Keratinocyte (primary cell): ENCODE results near the gene WNK2. TPM values are rescaled to one million over a fixed set of nuclear protein-coding genes. Genes with fewer than 3 reads are reported as not detected.
"Not testable (repeated sequence)": the region's sequence is repeated elsewhere in the genome, so short reads cannot be mapped to it uniquely, and the experiment has no call there.

Experiments
- DNase-seq: peaks from one replicate; pipeline ENCODE4 v3.0.0-alpha.2; 2011; ENCODE audit warnings: low read depth, missing footprints, low spot score
- FAIRE-seq: peaks from 2 replicates; lab custom pipeline; 2011; peaks lifted over from hg19 to GRCh38; lab: Jason Lieb, UNC
- H2AFZ ChIP-seq: 2 replicates; pipeline ENCODE4 v1.6.0; 2012; ENCODE audit warnings: low read length, control low read depth, inconsistent platforms; ENCODE audit not compliant: control insufficient read depth
- H3K27ac ChIP-seq: 2 replicates; pipeline ENCODE4 v1.5.1; 2011; ENCODE audit warnings: low read length; ENCODE audit not compliant: control insufficient read depth, insufficient read depth
- H3K27me3 ChIP-seq: 3 replicates; pipeline ENCODE4 v1.6.0; 2011; ENCODE audit warnings: low read length; ENCODE audit not compliant: control insufficient read depth, insufficient read depth; ENCODE audit errors: extremely low read depth
- H3K36me3 ChIP-seq, 2 experiments: 2 replicates in 1 of 2; 3 replicates in 1 of 2; pipeline ENCODE4 v1.5.1; 2011; ENCODE audit warnings: low read length in 2 of 2, mild to moderate bottlenecking in 1 of 2; ENCODE audit not compliant: control insufficient read depth in 2 of 2, insufficient read depth in 2 of 2; ENCODE audit errors: extremely low read depth in 1 of 2
- H3K4me1 ChIP-seq: 3 replicates; pipeline ENCODE4 v1.5.1; 2011; ENCODE audit warnings: low read length; ENCODE audit not compliant: control insufficient read depth, insufficient read depth; ENCODE audit errors: extremely low read depth
- H3K4me2 ChIP-seq: 3 replicates; pipeline ENCODE4 v1.6.0; 2011; ENCODE audit warnings: low read depth, low read length; ENCODE audit not compliant: control insufficient read depth, insufficient read depth; ENCODE audit errors: extremely low read depth
- H3K4me3 ChIP-seq, 3 experiments: fragments of 200-600 bp in 1 of 3; sonication (generic) in 1 of 3; 2 replicates in 2 of 3; 3 replicates in 1 of 3; pipeline ENCODE4 v1.5.1; 2011 to 2016; ENCODE audit warnings: low read length in 3 of 3, mild to moderate bottlenecking in 3 of 3, control low read depth in 2 of 3, inconsistent platforms in 1 of 3, low read depth in 1 of 3, mixed read lengths in 1 of 3, mixed run types in 1 of 3, moderate library complexity in 1 of 3; ENCODE audit not compliant: control insufficient read depth in 2 of 3, insufficient read depth in 2 of 3; ENCODE audit errors: extremely low read depth in 1 of 3
- H3K79me2 ChIP-seq: 2 replicates; pipeline ENCODE4 v1.6.0; 2012; ENCODE audit warnings: low read length; ENCODE audit not compliant: control insufficient read depth, insufficient read depth
- H3K9ac ChIP-seq: 3 replicates; pipeline ENCODE4 v1.6.0; 2011; ENCODE audit warnings: low read length; ENCODE audit not compliant: control insufficient read depth, insufficient read depth; ENCODE audit errors: extremely low read depth
- H3K9me1 ChIP-seq: 3 replicates; pipeline ENCODE4 v1.6.0; 2011; ENCODE audit warnings: low read length; ENCODE audit not compliant: control insufficient read depth, insufficient read depth; ENCODE audit errors: extremely low read depth
- H3K9me3 ChIP-seq: 2 replicates; pipeline ENCODE4 v1.5.1; 2012; ENCODE audit warnings: low read depth, low read length; ENCODE audit not compliant: control insufficient read depth
- H4K20me1 ChIP-seq: 3 replicates; pipeline ENCODE4 v1.6.0; 2011; ENCODE audit warnings: low read length; ENCODE audit not compliant: control insufficient read depth, insufficient read depth; ENCODE audit errors: extremely low read depth
- CTCF ChIP-seq, 3 experiments: IDR thresholded peaks in 1 of 3; conservative IDR thresholded peaks in 1 of 3; optimal IDR thresholded peaks in 1 of 3; 2 replicates in 2 of 3; 3 replicates in 1 of 3; pipeline versions ENCODE3 to v1.5.1; 2011; ENCODE audit warnings: low read length in 3 of 3, mild to moderate bottlenecking in 3 of 3, moderate library complexity in 2 of 3, control low read depth in 1 of 3, inconsistent platforms in 1 of 3; ENCODE audit not compliant: insufficient read depth in 2 of 3; ENCODE audit errors: extremely low read depth in 1 of 3
- EZH2 ChIP-seq: IDR thresholded peaks from one replicate; pipeline ENCODE4 v1.6.1; 2012; ENCODE audit warnings: inconsistent platforms, mild to moderate bottlenecking, low read length, moderate library complexity
- dilution Hi-C: fragments of 300-500 bp; cut with MboI; formaldehyde crosslinking; loops from one replicate; pipeline ENCODE4 v1.7.0; 2020; ENCODE audit warnings: low sequenced_read_pairs; ENCODE audit not compliant: extremely low pct_ligation_motif_present
- polyA plus RNA-seq, 5 experiments: library from polyadenylated mRNA; depleted of rRNA in 3 of 5; stranded (reverse) in 3 of 5; stranded (forward) in 1 of 5; unstranded in 1 of 5; fragments of >200 nt; gene quantifications; 1 replicate in 1 of 5; 2 replicates in 3 of 5; 3 replicates in 1 of 5; pipeline versions ENCODE4 v1.2.1 to v1.2.3, GENCODE V29; 2011 to 2012; ENCODE audit warnings: missing spikeins in 2 of 5, low read depth in 1 of 5, low replicate concordance in 1 of 5

The WNK2 gene
- polyA plus RNA-seq, 1 donor (not counting 4 experiments of a cell fraction or from before 2014, with no cell fraction given), result not detected

DNA sequence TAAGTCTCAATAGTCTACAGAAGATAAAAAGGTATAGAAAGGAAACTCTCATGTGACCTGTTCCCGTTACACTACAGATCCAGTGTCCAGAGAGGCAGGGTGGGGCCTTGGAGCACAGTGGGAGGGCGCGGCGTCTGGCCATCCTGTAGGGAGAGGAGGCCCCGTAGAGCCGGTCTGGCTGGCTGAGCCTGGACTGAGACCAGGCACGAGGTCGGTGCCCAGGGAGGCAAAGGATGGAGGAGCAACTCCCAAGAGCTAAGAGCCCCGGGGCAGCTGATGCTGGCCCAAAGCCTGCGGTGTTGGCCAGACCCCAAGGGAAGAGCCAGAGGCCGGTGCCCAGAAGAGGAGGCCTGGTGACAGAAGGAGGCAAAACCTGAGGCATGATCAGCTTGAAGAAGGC lies 158.5 kb downstream of the WNK2 start:
- H3K4me1 ChIP-seq, H4K20me1 ChIP-seq, dilution Hi-C loops, H3K79me2 ChIP-seq, FAIRE-seq, H2AFZ ChIP-seq, H3K9ac ChIP-seq, H3K4me3 ChIP-seq, H3K9me3 ChIP-seq, H3K27ac ChIP-seq, H3K9me1 ChIP-seq, DNase-seq, H3K36me3 ChIP-seq, H3K4me2 ChIP-seq: not testable (repeated sequence)
- H3K27me3 ChIP-seq, result peaks cover 28% of the 10 kb centered on the region

- H4K20me1 ChIP-seq, result no peaks in the 10 kb centered on the region
- no peak overlapping the region for H2AFZ ChIP-seq
- no peaks in the 10 kb centered on the region for H3K36me3 ChIP-seq
- FAIRE-seq, result no peak
- no peak for DNase-seq
- no peaks in the 10 kb centered on the region for H3K9me3 ChIP-seq
- no peak overlapping the region for H3K27ac ChIP-seq
- no peak overlapping the region for H3K4me3 ChIP-seq
- H3K9ac ChIP-seq, result no peak overlapping the region
- H3K27me3 ChIP-seq, result peaks cover 29% of the 10 kb centered on the region
- no peaks in the 10 kb centered on the region for H3K79me2 ChIP-seq
- no peak for TF ChIP-seq EZH2
- H3K4me1 ChIP-seq, result no peaks in the 10 kb centered on the region
- dilution Hi-C loops, result no loop called here
- no peak overlapping the region for H3K4me2 ChIP-seq
- no peaks in the 10 kb centered on the region for H3K9me1 ChIP-seq
Observed at GRCh38 chr9:93343663-93344062, 159.7 kb downstream of the WNK2 start.

GRCh38 chr9:93345643-93346230 lies 161.8 kb downstream of the WNK2 start:
- dilution Hi-C loops, result no loop called here
- Histone ChIP-seq H3K9me1 (no peaks in the 10 kb centered on the region), H3K27ac (no peak overlapping the region), H2AFZ (no peak overlapping the region), H3K4me2 (no peak overlapping the region), H3K27me3 (peaks cover 29% of the 10 kb centered on the region), H3K9ac (no peak overlapping the region), H3K36me3 (no peaks in the 10 kb centered on the region), H3K79me2 (no peaks in the 10 kb centered on the region), H3K9me3 (no peaks in the 10 kb centered on the region), H3K4me1 (no peaks in the 10 kb centered on the region), H3K4me3 (no peak overlapping the region), H4K20me1 (no peaks in the 10 kb centered on the region)
- TF ChIP-seq EZH2 (no peak), CTCF (optimal IDR thresholded peaks at IDR 0.05 in 1 of 3, IDR thresholded peaks at IDR 0.05 in 1 of 3, conservative IDR thresholded peaks at IDR 0.05 in 1 of 3; ENCODE audit: extremely low read depth in 1 of 3, insufficient read depth in 2 of 3, low read length in 3 of 3) (no peak)
- DNase-seq, result no peak
- no peak for FAIRE-seq
